ENCODE data around the gene AUTS2. TPM values are rescaled to one million over a fixed set of nuclear protein-coding genes. Genes with fewer than 3 reads are reported as not detected.

AUTS2 gene
- total RNA-seq, 1 donor from 2014 or later: 9.9 TPM

GRCh38 chr7:69645683-69646082 lies 47.4 kb downstream of the AUTS2 start:
- TF ChIP-seq CTCF (IDR thresholded peaks at IDR 0.05; ENCODE audit: insufficient read depth, low read length, poor library complexity, severe bottlenecking): no peak
- H3K27me3 ChIP-seq (ENCODE audit: control insufficient read depth, insufficient read depth, low read length): no peaks in the 10 kb centered on the region
- no peak overlapping the region for H3K4me3 ChIP-seq (ENCODE audit: low read depth, low read length)
- DNase-seq (ENCODE audit: low read depth): no peak
- no peaks in the 10 kb centered on the region for H3K36me3 ChIP-seq (ENCODE audit: control insufficient read depth, insufficient read depth, low read length)

GRCh38 chr7:69651101-69651590 lies 52.9 kb downstream of the AUTS2 start:
- H3K27me3 ChIP-seq (ENCODE audit: control insufficient read depth, insufficient read depth, low read length): no peaks in the 10 kb centered on the region
- TF ChIP-seq CTCF (IDR thresholded peaks at IDR 0.05; ENCODE audit: insufficient read depth, low read length, poor library complexity, severe bottlenecking): no peak
- H3K36me3 ChIP-seq (ENCODE audit: control insufficient read depth, insufficient read depth, low read length): no peaks in the 10 kb centered on the region
- H3K4me3 ChIP-seq (ENCODE audit: low read depth, low read length): no peak overlapping the region
- DNase-seq (ENCODE audit: low read depth): no peak

- no peak for TF ChIP-seq CTCF (IDR thresholded peaks at IDR 0.05; ENCODE audit: insufficient read depth, low read length, poor library complexity, severe bottlenecking)
- DNase-seq (ENCODE audit: low read depth): no peak
These were observed 54.8 kb downstream of the AUTS2 start for GRCh38 chr7:69652947-69653701.

GRCh38 chr7:69653806-69654205 lies 55.5 kb downstream of the AUTS2 start:
- no peaks in the 10 kb centered on the region for H3K27me3 ChIP-seq (ENCODE audit: control insufficient read depth, insufficient read depth, low read length)
- TF ChIP-seq CTCF (IDR thresholded peaks at IDR 0.05; ENCODE audit: insufficient read depth, low read length, poor library complexity, severe bottlenecking): no peak
- no peak for DNase-seq (ENCODE audit: low read depth)
- H3K36me3 ChIP-seq (ENCODE audit: control insufficient read depth, insufficient read depth, low read length): no peaks in the 10 kb centered on the region
- no peak overlapping the region for H3K4me3 ChIP-seq (ENCODE audit: low read depth, low read length)

More at GRCh38 chr7:69652947-69653701, 54.8 kb downstream of the AUTS2 start:
- Histone ChIP-seq H3K4me3 (ENCODE audit: low read depth, low read length) (no peak overlapping the region), H3K27me3 (ENCODE audit: control insufficient read depth, insufficient read depth, low read length) (no peaks in the 10 kb centered on the region), H3K36me3 (ENCODE audit: control insufficient read depth, insufficient read depth, low read length) (no peaks in the 10 kb centered on the region)

- no peak for DNase-seq (ENCODE audit: low read depth)
- no peak overlapping the region for H3K4me3 ChIP-seq (ENCODE audit: low read depth, low read length)
- TF ChIP-seq CTCF (IDR thresholded peaks at IDR 0.05; ENCODE audit: insufficient read depth, low read length, poor library complexity, severe bottlenecking): no peak
- H3K27me3 ChIP-seq (ENCODE audit: control insufficient read depth, insufficient read depth, low read length): no peaks in the 10 kb centered on the region
- no peaks in the 10 kb centered on the region for H3K36me3 ChIP-seq (ENCODE audit: control insufficient read depth, insufficient read depth, low read length)
These were observed 56.1 kb downstream of the AUTS2 start for GRCh38 chr7:69654381-69654780.

Data from kidney epithelial cell (primary cell).